Neural progenitor cell (in vitro differentiated cells): ENCODE measurements around the gene HOXD12.

Experiments
- CTCF ChIP-seq: fragments of 200-600 bp; sonication (generic); IDR thresholded peaks from 2 replicates; pipeline ENCODE4 v1.5.1; 2017; ENCODE audit warnings: antibody characterized with exemption, mild to moderate bottlenecking
- EZH2 ChIP-seq: fragments of 200-600 bp; sonication (generic); IDR thresholded peaks from 2 replicates; pipeline ENCODE4 v1.6.1; 2017; ENCODE audit warnings: antibody characterized with exemption, mild to moderate bottlenecking, moderate library complexity
- EZH2phosphoT487 ChIP-seq: fragments of 200-600 bp; sonication (generic); IDR thresholded peaks from 2 replicates; pipeline ENCODE4 v1.6.1; 2017; ENCODE audit warnings: antibody characterized with exemption

GRCh38 chr2:176101842-176102241 lies 2.2 kb downstream of the HOXD12 start:
- no peak for TF ChIP-seq CTCF
- TF ChIP-seq EZH2phosphoT487, result no peak
- TF ChIP-seq EZH2, result no peak
